Ishikawa (cell line): ENCODE data around the gene SF1.

ENCODE experiments used
- CEBPB ChIP-seq: IDR thresholded peaks from 2 replicates; pipeline ENCODE4 v1.6.1; 2012
- CREB1 ChIP-seq: IDR thresholded peaks from 2 replicates; pipeline ENCODE4 v1.6.1; 2012; ENCODE audit warnings: low read depth
- EGR1 ChIP-seq: IDR thresholded peaks from 2 replicates; pipeline ENCODE4 v1.6.1; 2012
- EP300 ChIP-seq: IDR thresholded peaks from 2 replicates; pipeline ENCODE4 v1.6.1; 2012; ENCODE audit warnings: borderline replicate concordance
- FOXM1 ChIP-seq: IDR thresholded peaks from 2 replicates; pipeline ENCODE4 v1.6.1; 2012; ENCODE audit warnings: low read depth, borderline replicate concordance
- MAX ChIP-seq: IDR thresholded peaks from 2 replicates; pipeline ENCODE4 v1.6.1; 2012
- NFIC ChIP-seq: IDR thresholded peaks from 2 replicates; pipeline ENCODE4 v1.6.1; 2012
- RAD21 ChIP-seq: IDR thresholded peaks from 2 replicates; pipeline ENCODE4 v1.6.1; 2012; ENCODE audit warnings: low read depth
- REST ChIP-seq: IDR thresholded peaks from 2 replicates; pipeline ENCODE4 v1.6.1; 2012; ENCODE audit warnings: low read depth, mild to moderate bottlenecking
- TAF1 ChIP-seq: IDR thresholded peaks from 2 replicates; pipeline ENCODE4 v1.6.1; 2012; ENCODE audit warnings: low read depth, mild to moderate bottlenecking
- TCF12 ChIP-seq: IDR thresholded peaks from 2 replicates; pipeline ENCODE4 v1.6.1; 2012; ENCODE audit warnings: low read depth
- TEAD4 ChIP-seq: IDR thresholded peaks from 2 replicates; pipeline ENCODE4 v1.6.1; 2012
- USF1 ChIP-seq: IDR thresholded peaks from 2 replicates; pipeline ENCODE4 v1.6.1; 2012
- YY1 ChIP-seq: IDR thresholded peaks from 2 replicates; pipeline ENCODE4 v1.6.1; 2012; ENCODE audit warnings: low read depth
- ZBTB7A ChIP-seq: IDR thresholded peaks from 2 replicates; pipeline ENCODE4 v1.6.1; 2012; ENCODE audit warnings: low read depth

Gene SF1

GRCh38 chr11:64826062-64826461 lies 47.7 kb upstream of the SF1 start:
- TF ChIP-seq RAD21 (no peak), NFIC (peak; percentile 69), EGR1 (no peak)

GRCh38 chr11:64823568-64824119 lies 45.3 kb upstream of the SF1 start:
- TF ChIP-seq EP300 (no peak), CREB1 (no peak)

- TF ChIP-seq REST (no peak), TAF1 (no peak), ZBTB7A (no peak), TCF12 (no peak), NFIC (no peak), CREB1 (no peak), RAD21 (no peak), FOXM1 (no peak), TEAD4 (no peak), EP300 (no peak)
These were observed 39.1 kb upstream of the SF1 start for GRCh38 chr11:64817476-64817875.

GRCh38 chr11:64814712-64815187 lies 36.4 kb upstream of the SF1 start:
- TF ChIP-seq USF1: no peak
- TF ChIP-seq YY1: no peak
- TF ChIP-seq TCF12: no peak
- TF ChIP-seq CREB1: no peak
- TF ChIP-seq EP300: no peak
- no peak for TF ChIP-seq REST
- TF ChIP-seq TAF1: no peak
- no peak for TF ChIP-seq RAD21
- TF ChIP-seq FOXM1: no peak
- no peak for TF ChIP-seq NFIC

- TF ChIP-seq CREB1: no peak
- no peak for TF ChIP-seq TAF1
- TF ChIP-seq CEBPB: no peak
- TF ChIP-seq EP300: no peak
- no peak for TF ChIP-seq ZBTB7A
- TF ChIP-seq NFIC: no peak
- no peak for TF ChIP-seq EGR1
- no peak for TF ChIP-seq REST
- no peak for TF ChIP-seq TCF12
- TF ChIP-seq RAD21: no peak
- no peak for TF ChIP-seq FOXM1
- no peak for TF ChIP-seq TEAD4
- TF ChIP-seq YY1: no peak
- no peak for TF ChIP-seq MAX
- TF ChIP-seq USF1: no peak
These were observed 35.5 kb upstream of the SF1 start for GRCh38 chr11:64813826-64814225.
